Activated naive CD8-positive, alpha-beta T cell treated with anti-CD3 and anti-CD28 coated beads, Interleukin-2, amount 10 ng/mL, durations not matched to agents 7 days and 5 days (primary cell): ENCODE results near the gene HINT1. TPM values are rescaled to one million over a fixed set of nuclear protein-coding genes. Genes with fewer than 3 reads are reported as not detected.
A peak's percentile ranks its signal among the peaks of the same experiment; 100 is the strongest.
"Not testable (repeated sequence)": the region's sequence is repeated elsewhere in the genome, so short reads cannot be mapped to it uniquely, and the experiment has no call there.

Experiments used
- ATAC-seq: fragments of 150-1000 bp; cut with Tn5 transposase; one replicate; pipeline ENCODE4 v1.10.0; 2021; ENCODE audit warnings: low read depth, moderate library complexity
- POLR2A ChIA-PET: fragments of 350-600 bp; sonication (Branson Sonifier 250); formaldehyde crosslinking; loops from one replicate; lab custom pipeline; 2021; ENCODE audit warnings: antibody characterized with exemption; lab: Charles Lee
- DNase-seq: peaks from one replicate; pipeline ENCODE4 v3.0.0; 2021
- H3K27ac Mint-ChIP-seq: one replicate; pipeline ENCODE4 v1.8.0; 2022; ENCODE audit warnings: mild to moderate bottlenecking, mixed read lengths
- H3K27me3 Mint-ChIP-seq: one replicate; pipeline ENCODE4 v1.8.0; 2022; ENCODE audit warnings: mild to moderate bottlenecking, moderate library complexity, mixed read lengths
- H3K36me3 Mint-ChIP-seq: one replicate; pipeline ENCODE4 v1.8.0; 2021; ENCODE audit warnings: mild to moderate bottlenecking, mixed read lengths
- H3K4me1 Mint-ChIP-seq: one replicate; pipeline ENCODE4 v1.8.0; 2021; ENCODE audit warnings: mixed read lengths
- H3K4me3 Mint-ChIP-seq: one replicate; pipeline ENCODE4 v1.8.0; 2022; ENCODE audit warnings: mild to moderate bottlenecking, moderate library complexity, mixed read lengths
- H3K9me3 Mint-ChIP-seq: one replicate; pipeline ENCODE4 v1.8.0; 2021; ENCODE audit warnings: mixed read lengths
- total RNA-seq, 2 experiments: library from RNA; stranded (reverse); gene quantifications; one replicate each; pipeline ENCODE4 v1.2.3, GENCODE V29; 2021

HINT1 gene
- total RNA-seq, 2 experiments from 2014 or later: 249 to 251 TPM

GRCh38 chr5:131195696-131196095, 30.6 kb upstream of the HINT1 start:
- H3K9me3 Mint-ChIP-seq: no peaks in the 10 kb centered on the region
- ATAC-seq (no peak), DNase-seq (no peak)
- H3K36me3 Mint-ChIP-seq: peaks cover 19% of the 10 kb centered on the region
- H3K4me3 Mint-ChIP-seq: no peak overlapping the region
- no peaks in the 10 kb centered on the region for H3K4me1 Mint-ChIP-seq
- H3K27me3 Mint-ChIP-seq: no peaks in the 10 kb centered on the region
- POLR2A ChIA-PET: interaction anchor here (0.7 to 0.8 kb wide), 2 partner anchors 29 to 85 kb away, joined by 3 to 4 read pairs; no protein-coding TSS in a partner anchor
- no peak overlapping the region for H3K27ac Mint-ChIP-seq

GRCh38 chr5:131194725-131195124, 29.7 kb upstream of the HINT1 start:
- H3K27ac Mint-ChIP-seq: no peak overlapping the region
- H3K9me3 Mint-ChIP-seq: no peaks in the 10 kb centered on the region
- no peaks in the 10 kb centered on the region for H3K4me1 Mint-ChIP-seq
- H3K36me3 Mint-ChIP-seq: peaks cover 17% of the 10 kb centered on the region
- no peak overlapping the region for H3K4me3 Mint-ChIP-seq
- POLR2A ChIA-PET: interaction anchor here (0.9 kb wide), 1 partner anchor 15 kb away, joined by 3 read pairs; no protein-coding TSS in a partner anchor
- ATAC-seq: no peak
- DNase-seq: no peak
- H3K27me3 Mint-ChIP-seq: no peaks in the 10 kb centered on the region

- H3K4me3 Mint-ChIP-seq, ATAC-seq, H3K4me1 Mint-ChIP-seq, H3K9me3 Mint-ChIP-seq, H3K27ac Mint-ChIP-seq, POLR2A ChIA-PET, H3K27me3 Mint-ChIP-seq, DNase-seq: not testable (repeated sequence)
- H3K36me3 Mint-ChIP-seq: peaks cover 23% of the 10 kb centered on the region
These were observed 28.8 kb upstream of the HINT1 start for GRCh38 chr5:131193897-131194296.

GRCh38 chr5:131193106-131193505, 28.1 kb upstream of the HINT1 start:
- POLR2A ChIA-PET: no interaction called here
- no peak overlapping the region for H3K4me3 Mint-ChIP-seq
- no peak for ATAC-seq
- no peaks in the 10 kb centered on the region for H3K27me3 Mint-ChIP-seq
- H3K27ac Mint-ChIP-seq: no peak overlapping the region
- no peaks in the 10 kb centered on the region for H3K9me3 Mint-ChIP-seq
- DNase-seq: no peak
- H3K36me3 Mint-ChIP-seq: peaks cover 24% of the 10 kb centered on the region
- H3K4me1 Mint-ChIP-seq: no peaks in the 10 kb centered on the region

GRCh38 chr5:131186561-131187256, 21.7 kb upstream of the HINT1 start:
- Mint-ChIP-seq H3K36me3 (peaks cover 32% of the 10 kb centered on the region), H3K27me3 (no peaks in the 10 kb centered on the region), H3K4me3 (no peak overlapping the region), H3K9me3 (no peaks in the 10 kb centered on the region), H3K27ac (no peak overlapping the region), H3K4me1 (peaks cover 10% of the 10 kb centered on the region)
- no peak for ATAC-seq
- POLR2A ChIA-PET: no interaction called here
- no peak for DNase-seq

GRCh38 chr5:131185523-131186104, 20.6 kb upstream of the HINT1 start:
- Mint-ChIP-seq H3K4me1 (peaks cover 10% of the 10 kb centered on the region), H3K9me3 (no peaks in the 10 kb centered on the region), H3K36me3 (peaks cover 30% of the 10 kb centered on the region), H3K27ac (no peak overlapping the region), H3K4me3 (no peak overlapping the region), H3K27me3 (no peaks in the 10 kb centered on the region)
- POLR2A ChIA-PET: no interaction called here
- no peak for ATAC-seq
- no peak for DNase-seq

GRCh38 chr5:131182839-131183238, 17.8 kb upstream of the HINT1 start:
- Mint-ChIP-seq H3K27ac (no peak overlapping the region), H3K9me3 (no peaks in the 10 kb centered on the region), H3K4me3 (no peak overlapping the region), H3K36me3 (peaks cover 20% of the 10 kb centered on the region), H3K27me3 (no peaks in the 10 kb centered on the region), H3K4me1 (peaks cover 14% of the 10 kb centered on the region)
- ATAC-seq (no peak), DNase-seq (no peak)
- POLR2A ChIA-PET: no interaction called here

GRCh38 chr5:131180407-131180806, 15.4 kb upstream of the HINT1 start:
- Mint-ChIP-seq H3K27ac (no peak overlapping the region), H3K27me3 (no peaks in the 10 kb centered on the region), H3K36me3 (peaks cover 28% of the 10 kb centered on the region), H3K4me1 (peaks cover 23% of the 10 kb centered on the region), H3K9me3 (peaks cover 1% of the 10 kb centered on the region), H3K4me3 (no peak overlapping the region)
- POLR2A ChIA-PET: interaction anchor here (1.2 kb wide), 1 partner anchor 15 kb away, joined by 3 read pairs; no protein-coding TSS in a partner anchor
- no peak for DNase-seq
- no peak for ATAC-seq

GRCh38 chr5:131171276-131171810, 6.3 kb upstream of the HINT1 start:
- H3K4me1 Mint-ChIP-seq: peaks cover 40% of the 10 kb centered on the region
- no peaks in the 10 kb centered on the region for H3K9me3 Mint-ChIP-seq
- H3K27ac Mint-ChIP-seq: peak overlapping the region; percentile 94
- no peak for ATAC-seq
- no peaks in the 10 kb centered on the region for H3K27me3 Mint-ChIP-seq
- peaks cover 5% of the 10 kb centered on the region for H3K36me3 Mint-ChIP-seq
- POLR2A ChIA-PET: interaction anchor here (0.7 to 1.7 kb wide), 6 partner anchors 53 to 94 kb away, joined by 3 to 6 read pairs (median 4); partner anchors contain the start of gene CDC42SE2
- DNase-seq: no peak
- H3K4me3 Mint-ChIP-seq: peak overlapping the region; percentile 97

- POLR2A ChIA-PET: interaction anchor here (1.0 to 1.4 kb wide), 6 partner anchors 53 to 95 kb away, joined by 3 to 5 read pairs (median 4); partner anchors contain the start of gene CDC42SE2
- H3K27me3 Mint-ChIP-seq: no peaks in the 10 kb centered on the region
- H3K4me1 Mint-ChIP-seq: peaks cover 39% of the 10 kb centered on the region
- peak within 1 kb of the TSS; percentile 94 for H3K27ac Mint-ChIP-seq
- DNase-seq (peak; percentile 83), ATAC-seq (peak; percentile 96)
- no peaks in the 10 kb centered on the region for H3K9me3 Mint-ChIP-seq
- H3K36me3 Mint-ChIP-seq: peaks cover 2% of the 10 kb centered on the region
- H3K4me3 Mint-ChIP-seq: peak within 1 kb of the TSS; percentile 97
These were observed 5.7 kb upstream of the HINT1 start, which contains the start of gene LYRM7 for GRCh38 chr5:131170540-131171275. TSS of gene LYRM7 (plus strand) at chr5:131170944. CDS start at chr5:131171021, 77 bp downstream.

- Mint-ChIP-seq H3K27me3 (no peaks in the 10 kb centered on the region), H3K4me1 (peaks cover 44% of the 10 kb centered on the region), H3K27ac (peak overlapping the region; percentile 94), H3K9me3 (no peaks in the 10 kb centered on the region), H3K36me3 (peaks cover 2% of the 10 kb centered on the region), H3K4me3 (peak overlapping the region; percentile 97)
- POLR2A ChIA-PET: interaction anchor here (1.0 to 1.2 kb wide), 3 partner anchors 87 to 96 kb away, joined by 4 read pairs; partner anchors contain the start of gene CDC42SE2
- no peak for DNase-seq
- ATAC-seq: no peak
These were observed 4.9 kb upstream of the HINT1 start for GRCh38 chr5:131169810-131170539.

- DNase-seq (no peak), ATAC-seq (no peak)
- Mint-ChIP-seq H3K4me3 (no peak overlapping the region), H3K4me1 (peaks cover 41% of the 10 kb centered on the region), H3K36me3 (peaks cover 10% of the 10 kb centered on the region), H3K27me3 (no peaks in the 10 kb centered on the region), H3K9me3 (no peaks in the 10 kb centered on the region), H3K27ac (peak overlapping the region; percentile 55)
- POLR2A ChIA-PET: no interaction called here
These were observed 2.6 kb upstream of the HINT1 start for GRCh38 chr5:131167615-131168014.
